Activated T-helper 17 cell treated with anti-CD3 and anti-CD28 coated beads, Interleukin-2, amount 50 U/mL, for 72 hours (primary cell): ENCODE results near the gene ECM2. TPM values are rescaled to one million over a fixed set of nuclear protein-coding genes. Genes with fewer than 3 reads are reported as not detected.

Source experiments
- ATAC-seq: fragments of 150-1000 bp; cut with Tn5 transposase; replicated peaks from 2 replicates; pipeline ENCODE4 v1.10.0; 2021; ENCODE audit warnings: mild to moderate bottlenecking, moderate library complexity
- H3K27ac Mint-ChIP-seq: one replicate; pipeline ENCODE4 v1.8.0; 2022; ENCODE audit warnings: mixed read lengths
- H3K27me3 Mint-ChIP-seq: one replicate; pipeline ENCODE4 v1.8.0; 2022; ENCODE audit warnings: mixed read lengths
- H3K36me3 Mint-ChIP-seq: one replicate; pipeline ENCODE4 v1.8.0; 2022; ENCODE audit warnings: low read depth, mild to moderate bottlenecking, mixed read lengths
- H3K4me1 Mint-ChIP-seq: one replicate; pipeline ENCODE4 v1.8.0; 2022; ENCODE audit warnings: mixed read lengths
- H3K4me3 Mint-ChIP-seq: one replicate; pipeline ENCODE4 v1.8.0; 2022; ENCODE audit warnings: mild to moderate bottlenecking, mixed read lengths
- H3K9me3 Mint-ChIP-seq: one replicate; pipeline ENCODE4 v1.8.0; 2022; ENCODE audit warnings: mixed read lengths
- total RNA-seq, 2 donors: library from RNA; stranded (reverse); gene quantifications; one replicate each; pipeline ENCODE4 v1.2.3, GENCODE V29; 2022

The ECM2 gene
- total RNA-seq, 2 donors from 2014 or later: not detected

GRCh38 chr9:92516521-92516920, 19.3 kb downstream of the ECM2 start:
- Mint-ChIP-seq H3K27ac (no peak overlapping the region), H3K9me3 (no peaks in the 10 kb centered on the region), H3K4me3 (no peak overlapping the region), H3K4me1 (no peaks in the 10 kb centered on the region), H3K27me3 (no peaks in the 10 kb centered on the region), H3K36me3 (no peaks in the 10 kb centered on the region)
- no peak for ATAC-seq

DNA sequence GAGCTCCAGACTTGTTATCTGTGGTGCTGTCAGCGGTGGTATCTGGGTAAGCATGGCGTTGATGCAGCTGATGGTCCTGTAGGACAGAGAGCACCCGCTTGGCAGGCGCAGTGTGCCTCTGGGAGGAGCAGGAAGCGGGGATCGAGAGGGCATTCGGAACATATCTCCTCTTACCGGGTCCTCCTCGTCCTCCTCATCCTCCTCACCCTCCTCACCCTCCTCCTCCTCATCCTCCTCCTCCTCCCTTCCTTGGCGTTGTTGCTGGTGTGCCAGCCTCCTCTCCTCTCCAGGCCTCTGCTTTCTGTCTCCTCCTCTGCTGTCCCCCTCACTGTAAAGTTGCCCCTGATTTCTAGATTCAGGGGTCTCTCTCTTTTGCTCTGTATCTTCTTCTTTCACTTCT, 21.2 kb downstream of the ECM2 start:
- Mint-ChIP-seq H3K36me3 (no peaks in the 10 kb centered on the region), H3K27me3 (no peaks in the 10 kb centered on the region), H3K9me3 (no peaks in the 10 kb centered on the region), H3K27ac (no peak overlapping the region), H3K4me3 (no peak overlapping the region), H3K4me1 (no peaks in the 10 kb centered on the region)
- no peak for ATAC-seq

DNA sequence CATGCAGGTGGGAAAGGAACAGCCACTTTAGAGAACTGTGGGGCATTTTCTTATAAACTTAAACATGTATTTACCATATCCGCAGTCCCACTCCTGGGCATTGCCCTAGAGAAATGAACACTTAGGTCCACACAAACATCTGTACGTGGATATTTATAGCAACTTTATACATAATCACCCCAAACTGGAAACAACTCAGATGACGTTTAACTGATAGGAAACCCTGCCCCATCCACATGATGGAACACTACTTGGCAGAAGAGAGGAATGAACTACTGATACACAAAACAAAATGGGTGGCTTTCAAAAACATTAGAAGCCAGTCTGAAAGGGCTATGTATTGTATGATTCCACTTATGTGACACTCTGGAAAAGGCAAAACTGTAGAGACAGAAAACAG, 22.4 kb downstream of the ECM2 start:
- Mint-ChIP-seq H3K9me3 (no peaks in the 10 kb centered on the region), H3K27ac (no peak overlapping the region), H3K4me1 (no peaks in the 10 kb centered on the region), H3K36me3 (no peaks in the 10 kb centered on the region), H3K27me3 (no peaks in the 10 kb centered on the region), H3K4me3 (no peak overlapping the region)
- ATAC-seq: no peak

GRCh38 chr9:92512622-92513021, 23.2 kb downstream of the ECM2 start:
- H3K27ac Mint-ChIP-seq: no peak overlapping the region
- H3K4me1 Mint-ChIP-seq: no peaks in the 10 kb centered on the region
- H3K4me3 Mint-ChIP-seq: no peak overlapping the region
- H3K9me3 Mint-ChIP-seq: no peaks in the 10 kb centered on the region
- ATAC-seq: no peak
- no peaks in the 10 kb centered on the region for H3K27me3 Mint-ChIP-seq
- H3K36me3 Mint-ChIP-seq: no peaks in the 10 kb centered on the region

GRCh38 chr9:92510747-92511146, 25.0 kb downstream of the ECM2 start:
- Mint-ChIP-seq H3K9me3 (no peaks in the 10 kb centered on the region), H3K27ac (no peak overlapping the region), H3K4me1 (no peaks in the 10 kb centered on the region), H3K27me3 (no peaks in the 10 kb centered on the region), H3K4me3 (no peak overlapping the region), H3K36me3 (no peaks in the 10 kb centered on the region)
- ATAC-seq: no peak

- ATAC-seq: no peak
- H3K4me1 Mint-ChIP-seq: no peaks in the 10 kb centered on the region
Measured at GRCh38 chr9:92509050-92509449, 26.7 kb downstream of the ECM2 start.

DNA sequence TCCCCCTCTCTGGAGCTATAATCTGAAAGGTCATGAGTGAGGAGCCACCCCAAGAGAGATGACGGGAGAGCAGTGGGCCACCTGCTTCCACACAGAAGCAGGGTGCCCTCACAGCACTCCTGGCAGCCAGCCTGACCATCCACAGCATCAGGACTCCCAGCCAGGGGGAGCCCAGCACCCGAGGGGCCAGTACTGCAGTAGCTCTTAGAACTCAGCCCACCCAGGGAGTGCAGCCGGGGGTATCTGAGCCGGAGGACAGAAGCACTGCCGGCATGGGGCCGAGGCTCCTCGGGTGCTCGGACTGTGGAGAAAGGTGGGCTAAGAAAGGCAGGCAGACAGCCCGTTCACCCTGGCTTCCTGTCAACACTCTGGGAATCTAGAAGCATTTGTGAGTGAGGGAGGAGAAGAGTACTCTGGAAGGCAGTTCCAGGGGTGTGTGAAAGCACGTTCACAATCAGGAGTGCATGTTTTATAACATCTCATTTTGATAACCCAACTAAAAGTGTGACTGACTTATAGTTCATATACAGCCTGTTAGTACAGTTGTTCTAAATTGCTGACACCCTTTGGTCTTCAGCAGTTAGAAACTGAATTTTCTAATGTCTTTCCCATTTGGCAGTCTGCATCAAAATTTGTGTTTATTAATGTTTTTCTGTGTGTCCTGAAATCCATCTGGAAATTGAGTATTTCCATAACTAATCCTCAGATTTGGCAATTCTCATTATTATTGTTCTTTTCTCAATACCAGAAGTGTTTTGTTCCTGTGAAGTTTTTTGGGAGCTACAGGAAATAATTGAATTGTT, 27.6 kb downstream of the ECM2 start:
- no peaks in the 10 kb centered on the region for H3K9me3 Mint-ChIP-seq
- no peak overlapping the region for H3K27ac Mint-ChIP-seq
- H3K4me3 Mint-ChIP-seq: no peak overlapping the region
- no peak for ATAC-seq
- H3K4me1 Mint-ChIP-seq: no peaks in the 10 kb centered on the region
- no peaks in the 10 kb centered on the region for H3K36me3 Mint-ChIP-seq
- H3K27me3 Mint-ChIP-seq: no peaks in the 10 kb centered on the region

More at GRCh38 chr9:92509050-92509449, 26.7 kb downstream of the ECM2 start:
- H3K4me3 Mint-ChIP-seq: no peak overlapping the region
- no peaks in the 10 kb centered on the region for H3K27me3 Mint-ChIP-seq
- no peak overlapping the region for H3K27ac Mint-ChIP-seq
- no peaks in the 10 kb centered on the region for H3K9me3 Mint-ChIP-seq
- H3K36me3 Mint-ChIP-seq: no peaks in the 10 kb centered on the region

GRCh38 chr9:92507496-92507895, 28.3 kb downstream of the ECM2 start:
- ATAC-seq: no peak
- no peaks in the 10 kb centered on the region for H3K27me3 Mint-ChIP-seq
- no peak overlapping the region for H3K27ac Mint-ChIP-seq
- H3K9me3 Mint-ChIP-seq: no peaks in the 10 kb centered on the region
- no peak overlapping the region for H3K4me3 Mint-ChIP-seq
- no peaks in the 10 kb centered on the region for H3K36me3 Mint-ChIP-seq
- no peaks in the 10 kb centered on the region for H3K4me1 Mint-ChIP-seq

GRCh38 chr9:92507005-92507404, 28.8 kb downstream of the ECM2 start:
- H3K4me3 Mint-ChIP-seq: no peak overlapping the region
- ATAC-seq: no peak
- no peaks in the 10 kb centered on the region for H3K4me1 Mint-ChIP-seq
- no peaks in the 10 kb centered on the region for H3K27me3 Mint-ChIP-seq
- no peaks in the 10 kb centered on the region for H3K36me3 Mint-ChIP-seq
- H3K27ac Mint-ChIP-seq: no peak overlapping the region
- no peaks in the 10 kb centered on the region for H3K9me3 Mint-ChIP-seq

DNA sequence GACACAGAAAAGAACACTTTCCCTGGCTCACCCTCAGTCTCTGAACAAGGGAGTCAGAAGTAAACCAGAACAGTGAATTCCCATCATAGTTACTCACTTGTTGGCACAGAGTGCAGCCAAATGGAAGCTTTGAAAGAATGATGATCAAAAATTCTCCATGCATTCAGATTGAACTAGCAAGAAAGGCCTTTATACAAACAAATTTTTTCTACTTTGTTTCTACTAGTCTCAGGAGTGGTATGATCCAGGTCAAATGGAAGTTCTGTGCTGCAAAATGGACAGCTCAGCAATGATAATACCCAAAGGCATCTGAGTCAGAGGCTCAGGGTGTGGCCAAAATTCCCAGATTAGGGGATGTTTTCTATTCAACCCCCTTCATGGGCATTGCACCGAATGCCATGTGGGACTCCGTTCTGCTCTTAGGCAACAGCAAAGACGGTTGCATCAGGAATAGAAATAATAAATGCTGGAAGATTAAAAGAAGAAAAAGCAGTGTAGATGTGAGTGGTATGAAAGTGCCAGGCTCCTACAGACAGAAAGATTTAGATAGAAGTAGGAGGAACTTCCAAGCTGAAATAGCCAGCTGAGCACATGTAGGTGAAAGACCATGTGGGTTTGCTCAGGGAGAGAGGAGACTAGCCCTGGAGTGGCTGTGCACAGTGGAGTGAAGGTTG, 29.5 kb downstream of the ECM2 start:
- Mint-ChIP-seq H3K9me3 (no peaks in the 10 kb centered on the region), H3K27ac (no peak overlapping the region), H3K4me3 (no peak overlapping the region), H3K4me1 (no peaks in the 10 kb centered on the region), H3K36me3 (no peaks in the 10 kb centered on the region), H3K27me3 (no peaks in the 10 kb centered on the region)
- no peak for ATAC-seq

- Mint-ChIP-seq H3K4me1 (no peaks in the 10 kb centered on the region), H3K9me3 (no peaks in the 10 kb centered on the region), H3K4me3 (no peak overlapping the region), H3K27ac (no peak overlapping the region), H3K36me3 (no peaks in the 10 kb centered on the region), H3K27me3 (no peaks in the 10 kb centered on the region)
- ATAC-seq: no peak
Measured at GRCh38 chr9:92504881-92505280, 30.9 kb downstream of the ECM2 start.

DNA sequence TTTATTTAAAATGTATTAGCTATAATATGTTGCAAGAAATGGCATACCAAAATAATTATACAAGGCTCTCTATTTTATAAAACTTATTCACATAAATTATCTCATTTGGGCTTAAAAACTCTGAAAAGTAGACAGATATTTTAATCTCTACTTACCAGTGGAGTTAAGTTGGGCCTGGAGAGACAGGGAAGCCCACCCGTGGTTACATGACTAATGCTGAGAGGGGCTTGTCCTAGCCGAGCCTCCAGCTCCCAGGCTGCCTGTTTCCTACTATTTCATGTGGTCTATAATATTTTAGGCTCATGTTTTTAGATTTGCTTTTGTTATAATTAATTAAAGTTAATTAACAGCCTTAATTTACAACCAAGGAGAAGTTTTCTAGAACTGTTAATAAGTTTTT, 32.6 kb downstream of the ECM2 start:
- H3K4me1 Mint-ChIP-seq: no peaks in the 10 kb centered on the region
- ATAC-seq: no peak
- no peaks in the 10 kb centered on the region for H3K9me3 Mint-ChIP-seq
- H3K27ac Mint-ChIP-seq: no peak overlapping the region
- no peaks in the 10 kb centered on the region for H3K27me3 Mint-ChIP-seq
- H3K36me3 Mint-ChIP-seq: no peaks in the 10 kb centered on the region
- H3K4me3 Mint-ChIP-seq: no peak overlapping the region

DNA sequence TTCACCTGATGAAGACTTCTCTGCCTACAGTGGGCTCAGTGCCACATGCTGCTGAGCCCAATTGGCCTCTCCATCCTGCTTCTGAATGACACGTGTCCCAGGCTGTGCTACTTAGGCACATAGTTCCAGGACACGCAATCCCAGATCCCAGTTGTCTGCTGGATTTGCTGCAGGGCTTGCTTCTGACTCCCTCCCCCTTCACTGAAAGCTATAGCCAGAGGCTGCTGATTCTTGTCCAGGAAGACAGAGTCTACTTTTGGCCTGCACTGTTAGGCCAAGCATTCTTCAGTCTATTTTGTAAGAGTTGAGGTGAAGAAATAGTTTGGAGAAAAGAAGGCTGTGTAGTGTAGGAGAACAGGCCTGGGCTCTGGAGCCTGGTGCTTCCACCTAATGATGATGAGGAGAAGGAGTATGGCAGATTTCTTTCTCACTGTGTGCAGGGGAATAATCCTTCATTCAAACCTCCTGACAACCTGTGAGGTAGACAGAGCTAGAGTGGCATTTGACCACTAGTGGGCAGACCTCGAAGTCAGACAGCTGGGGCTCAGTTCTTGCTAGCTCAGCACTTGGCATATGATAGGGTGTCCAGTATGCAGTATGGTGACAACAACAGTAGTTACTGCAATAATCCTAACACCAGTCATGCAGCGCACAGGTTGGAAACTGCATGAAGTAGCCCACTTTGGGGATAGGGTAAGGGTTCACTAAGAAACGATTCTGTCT, 34.0 kb downstream of the ECM2 start:
- Mint-ChIP-seq H3K4me3 (no peak overlapping the region), H3K36me3 (no peaks in the 10 kb centered on the region), H3K27ac (no peak overlapping the region), H3K27me3 (no peaks in the 10 kb centered on the region), H3K9me3 (no peaks in the 10 kb centered on the region), H3K4me1 (no peaks in the 10 kb centered on the region)
- ATAC-seq: peak; percentile 31

GRCh38 chr9:92500725-92501124, 35.1 kb downstream of the ECM2 start:
- H3K9me3 Mint-ChIP-seq: no peaks in the 10 kb centered on the region
- H3K27me3 Mint-ChIP-seq: no peaks in the 10 kb centered on the region
- H3K27ac Mint-ChIP-seq: no peak overlapping the region
- H3K36me3 Mint-ChIP-seq: no peaks in the 10 kb centered on the region
- ATAC-seq: no peak
- H3K4me3 Mint-ChIP-seq: no peak overlapping the region
- no peaks in the 10 kb centered on the region for H3K4me1 Mint-ChIP-seq

GRCh38 chr9:92499701-92500100, 36.1 kb downstream of the ECM2 start:
- no peak overlapping the region for H3K27ac Mint-ChIP-seq
- H3K4me3 Mint-ChIP-seq: no peak overlapping the region
- no peaks in the 10 kb centered on the region for H3K4me1 Mint-ChIP-seq
- no peaks in the 10 kb centered on the region for H3K27me3 Mint-ChIP-seq
- ATAC-seq: no peak
- H3K9me3 Mint-ChIP-seq: no peaks in the 10 kb centered on the region
- no peaks in the 10 kb centered on the region for H3K36me3 Mint-ChIP-seq
